Measurements from ENCODE around the gene BICC1. TPM values are rescaled to one million over a fixed set of nuclear protein-coding genes. Genes with fewer than 3 reads are reported as not detected.
A peak's percentile ranks its signal among the peaks of the same experiment; 100 is the strongest.

Gene BICC1, protein sequence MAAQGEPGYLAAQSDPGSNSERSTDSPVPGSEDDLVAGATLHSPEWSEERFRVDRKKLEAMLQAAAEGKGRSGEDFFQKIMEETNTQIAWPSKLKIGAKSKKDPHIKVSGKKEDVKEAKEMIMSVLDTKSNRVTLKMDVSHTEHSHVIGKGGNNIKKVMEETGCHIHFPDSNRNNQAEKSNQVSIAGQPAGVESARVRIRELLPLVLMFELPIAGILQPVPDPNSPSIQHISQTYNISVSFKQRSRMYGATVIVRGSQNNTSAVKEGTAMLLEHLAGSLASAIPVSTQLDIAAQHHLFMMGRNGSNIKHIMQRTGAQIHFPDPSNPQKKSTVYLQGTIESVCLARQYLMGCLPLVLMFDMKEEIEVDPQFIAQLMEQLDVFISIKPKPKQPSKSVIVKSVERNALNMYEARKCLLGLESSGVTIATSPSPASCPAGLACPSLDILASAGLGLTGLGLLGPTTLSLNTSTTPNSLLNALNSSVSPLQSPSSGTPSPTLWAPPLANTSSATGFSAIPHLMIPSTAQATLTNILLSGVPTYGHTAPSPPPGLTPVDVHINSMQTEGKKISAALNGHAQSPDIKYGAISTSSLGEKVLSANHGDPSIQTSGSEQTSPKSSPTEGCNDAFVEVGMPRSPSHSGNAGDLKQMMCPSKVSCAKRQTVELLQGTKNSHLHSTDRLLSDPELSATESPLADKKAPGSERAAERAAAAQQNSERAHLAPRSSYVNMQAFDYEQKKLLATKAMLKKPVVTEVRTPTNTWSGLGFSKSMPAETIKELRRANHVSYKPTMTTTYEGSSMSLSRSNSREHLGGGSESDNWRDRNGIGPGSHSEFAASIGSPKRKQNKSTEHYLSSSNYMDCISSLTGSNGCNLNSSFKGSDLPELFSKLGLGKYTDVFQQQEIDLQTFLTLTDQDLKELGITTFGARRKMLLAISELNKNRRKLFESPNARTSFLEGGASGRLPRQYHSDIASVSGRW
- polyA plus RNA-seq (2011; rRNA removed) (25.6 and 29.0 TPM in 2 replicates), polyA minus RNA-seq (2011; rRNA and poly(A)+ RNA removed) (116 and 129 TPM in 2 replicates)

DNA sequence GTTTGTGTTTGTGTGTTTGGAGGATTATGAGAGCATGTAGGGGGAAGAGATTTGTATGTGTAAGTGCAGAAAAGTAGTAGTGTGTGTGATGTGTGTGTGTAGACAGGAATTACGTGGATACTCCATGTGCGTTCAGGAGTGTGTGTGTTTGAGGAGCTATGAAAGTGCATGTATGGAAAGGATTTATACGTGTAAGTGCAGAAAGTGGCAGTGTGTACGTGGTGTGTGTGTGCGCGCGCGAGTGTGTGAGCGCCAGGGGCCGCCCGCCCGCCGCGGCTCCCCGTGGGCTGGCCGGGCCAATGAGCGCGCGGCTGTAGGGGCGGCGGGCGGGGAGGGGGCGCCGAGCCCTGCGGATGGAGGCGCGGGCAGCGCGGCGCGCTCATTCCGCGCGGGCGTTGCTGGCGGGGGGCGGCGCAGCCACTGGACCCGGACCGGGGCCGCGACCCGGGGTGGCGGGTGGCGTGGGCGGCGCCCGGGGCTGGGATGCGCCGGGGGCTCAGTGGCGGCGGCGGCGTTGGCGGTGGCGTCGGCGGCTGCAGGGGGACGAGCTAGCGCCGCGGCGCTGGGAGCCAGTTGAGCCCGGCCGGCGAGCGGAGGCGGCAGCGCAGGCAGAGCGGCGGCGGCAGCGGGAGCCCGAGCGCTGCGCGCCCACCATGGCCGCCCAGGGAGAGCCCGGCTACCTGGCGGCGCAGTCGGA, at the start of gene BICC1:
TSS of gene BICC1 (plus strand) at position 382 of the 697 bp plus-strand sequence. CDS start at position 654, 272 bp downstream.
- Histone ChIP-seq H3K27ac (ENCODE audit: low read depth, low read length) (peak within 1 kb of the TSS; percentile 87), H3K4me3 (ENCODE audit: low read depth, low read length) (peak within 1 kb of the TSS; percentile 86), H3K27me3 (ENCODE audit: control insufficient read depth, insufficient read depth, low read length) (no peaks in the 10 kb centered on the region), H3K9me3 (ENCODE audit: control insufficient read depth, insufficient read depth, low read length) (no peaks in the 10 kb centered on the region)
- DNase-seq (ENCODE audit: low read depth, low spot score), result no peak
- CTCF ChIA-PET, result interaction anchor here (1.0 to 1.8 kb wide), 3 partner anchors 54 to 214 kb away, joined by 3 to 4 read pairs (median 3); no protein-coding TSS in a partner anchor
- POLR2A ChIA-PET, result interaction anchor here (0.5 to 2.0 kb wide), 6 partner anchors 22 to 975 kb away, joined by 3 to 13 read pairs (median 3); no protein-coding TSS in a partner anchor
- TF ChIP-seq, protein P1, sequence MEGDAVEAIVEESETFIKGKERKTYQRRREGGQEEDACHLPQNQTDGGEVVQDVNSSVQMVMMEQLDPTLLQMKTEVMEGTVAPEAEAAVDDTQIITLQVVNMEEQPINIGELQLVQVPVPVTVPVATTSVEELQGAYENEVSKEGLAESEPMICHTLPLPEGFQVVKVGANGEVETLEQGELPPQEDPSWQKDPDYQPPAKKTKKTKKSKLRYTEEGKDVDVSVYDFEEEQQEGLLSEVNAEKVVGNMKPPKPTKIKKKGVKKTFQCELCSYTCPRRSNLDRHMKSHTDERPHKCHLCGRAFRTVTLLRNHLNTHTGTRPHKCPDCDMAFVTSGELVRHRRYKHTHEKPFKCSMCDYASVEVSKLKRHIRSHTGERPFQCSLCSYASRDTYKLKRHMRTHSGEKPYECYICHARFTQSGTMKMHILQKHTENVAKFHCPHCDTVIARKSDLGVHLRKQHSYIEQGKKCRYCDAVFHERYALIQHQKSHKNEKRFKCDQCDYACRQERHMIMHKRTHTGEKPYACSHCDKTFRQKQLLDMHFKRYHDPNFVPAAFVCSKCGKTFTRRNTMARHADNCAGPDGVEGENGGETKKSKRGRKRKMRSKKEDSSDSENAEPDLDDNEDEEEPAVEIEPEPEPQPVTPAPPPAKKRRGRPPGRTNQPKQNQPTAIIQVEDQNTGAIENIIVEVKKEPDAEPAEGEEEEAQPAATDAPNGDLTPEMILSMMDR (IDR thresholded peaks at IDR 0.05; ENCODE audit: low read depth, low read length), result 0 out of 2 replicates have a peak, but pooled peaks have one; percentile 11

DNA sequence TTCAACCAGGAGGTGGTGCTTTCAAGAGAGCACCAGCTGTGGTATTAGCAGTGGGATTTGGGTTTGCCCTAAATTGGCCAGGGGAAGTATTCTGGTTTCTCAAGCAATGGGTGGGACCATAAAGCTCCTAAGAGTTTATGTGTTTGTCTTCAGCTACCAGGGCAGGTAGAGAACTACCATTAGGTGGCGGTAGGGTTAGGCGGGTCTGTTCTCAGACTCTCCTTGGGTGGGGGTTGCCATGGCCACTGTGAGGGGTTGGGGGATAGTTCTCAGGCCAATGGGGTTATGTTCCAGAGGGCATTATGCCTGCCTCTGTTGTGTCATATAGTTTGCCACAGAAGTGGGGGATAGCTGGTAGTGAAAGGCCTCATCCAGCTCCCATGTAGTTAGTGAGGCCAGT, 47.7 kb upstream of the BICC1 start:
- H3K27me3 ChIP-seq (ENCODE audit: control insufficient read depth, insufficient read depth, low read length), result no peaks in the 10 kb centered on the region
- ChIA-PET POLR2A (no interaction called here), CTCF (no interaction called here)
- no peak overlapping the region for H3K4me3 ChIP-seq (ENCODE audit: low read depth, low read length)
- no peak for DNase-seq (ENCODE audit: low read depth, low spot score)
- no peaks in the 10 kb centered on the region for H3K9me3 ChIP-seq (ENCODE audit: control insufficient read depth, insufficient read depth, low read length)
- TF ChIP-seq, protein P1 (IDR thresholded peaks at IDR 0.05; ENCODE audit: low read depth, low read length), result no peak
- no peak overlapping the region for H3K27ac ChIP-seq (ENCODE audit: low read depth, low read length)

DNA sequence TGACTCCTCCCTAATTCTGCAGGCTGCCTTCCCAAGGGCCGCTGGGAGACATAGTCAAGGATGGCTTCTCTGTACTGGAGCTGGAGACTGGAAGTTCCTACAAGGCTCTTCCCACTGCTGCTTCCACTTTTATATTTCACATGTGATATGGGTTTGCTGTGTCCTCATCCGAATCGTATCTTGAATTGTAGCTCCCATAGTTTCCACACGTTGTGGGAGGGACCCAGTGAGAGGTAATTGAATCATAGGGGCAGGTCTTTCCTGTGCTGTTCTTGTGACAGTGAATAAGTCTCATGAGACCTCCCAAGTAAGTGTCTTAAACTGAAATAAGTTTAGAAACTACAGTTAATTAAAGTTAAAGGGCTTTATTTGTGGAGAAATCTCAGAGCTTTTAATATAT, 47.0 kb upstream of the BICC1 start:
- no peak overlapping the region for H3K27ac ChIP-seq (ENCODE audit: low read depth, low read length)
- no peak for DNase-seq (ENCODE audit: low read depth, low spot score)
- TF ChIP-seq, protein P1 (IDR thresholded peaks at IDR 0.05; ENCODE audit: low read depth, low read length), result no peak
- CTCF ChIA-PET, result interaction anchor here (1.0 kb wide), 1 partner anchor 21 kb away, joined by 3 read pairs; no protein-coding TSS in a partner anchor
- H3K27me3 ChIP-seq (ENCODE audit: control insufficient read depth, insufficient read depth, low read length), result no peaks in the 10 kb centered on the region
- H3K4me3 ChIP-seq (ENCODE audit: low read depth, low read length), result no peak overlapping the region
- POLR2A ChIA-PET, result no interaction called here
- H3K9me3 ChIP-seq (ENCODE audit: control insufficient read depth, insufficient read depth, low read length), result no peaks in the 10 kb centered on the region

DNA sequence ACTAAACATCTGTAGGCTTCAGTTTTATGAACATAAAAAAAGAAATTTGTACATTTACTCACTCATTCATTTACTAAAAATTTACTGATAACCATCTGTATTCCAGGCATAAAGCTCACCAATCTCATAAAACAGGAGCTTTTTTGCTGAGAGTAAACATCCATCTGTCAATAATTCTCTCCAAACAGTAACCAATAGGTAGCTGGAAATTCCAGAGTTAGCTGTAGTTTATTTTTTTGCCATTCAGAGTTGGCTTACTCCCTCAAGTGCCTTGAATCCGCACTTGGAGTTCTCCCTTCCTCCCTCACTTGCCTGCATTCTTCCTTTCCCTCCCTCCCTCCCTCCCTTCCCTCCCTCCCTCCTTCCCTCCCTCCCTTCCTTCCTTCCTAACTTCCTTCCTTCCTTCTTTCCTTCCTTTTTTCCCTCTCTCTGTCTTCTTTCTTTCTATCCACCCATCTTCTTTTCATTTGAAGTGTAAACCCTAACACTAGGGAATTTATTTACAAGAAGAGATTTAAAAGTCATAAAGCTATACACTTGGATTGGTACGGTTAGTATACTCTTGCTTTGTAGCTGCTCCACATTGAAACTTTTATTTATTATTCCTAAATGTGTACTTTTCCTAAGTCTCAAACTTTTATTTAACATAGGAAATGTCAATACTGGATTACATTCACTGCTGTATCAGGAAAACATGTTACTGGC, 44.6 kb upstream of the BICC1 start:
- no peak overlapping the region for H3K4me3 ChIP-seq (ENCODE audit: low read depth, low read length)
- no peaks in the 10 kb centered on the region for H3K9me3 ChIP-seq (ENCODE audit: control insufficient read depth, insufficient read depth, low read length)
- TF ChIP-seq, protein P1 (IDR thresholded peaks at IDR 0.05; ENCODE audit: low read depth, low read length), result no peak
- no peak overlapping the region for H3K27ac ChIP-seq (ENCODE audit: low read depth, low read length)
- no peak for DNase-seq (ENCODE audit: low read depth, low spot score)
- CTCF ChIA-PET, result no interaction called here
- POLR2A ChIA-PET, result interaction anchor here (0.7 to 1.0 kb wide), 2 partner anchors 10 to 19 kb away, joined by 5 to 9 read pairs; no protein-coding TSS in a partner anchor
- H3K27me3 ChIP-seq (ENCODE audit: control insufficient read depth, insufficient read depth, low read length), result no peaks in the 10 kb centered on the region
